ENCODE data around the gene DPP7.

GRCh38 chr9:137163365-137163715 is 48.8 kb upstream of the DPP7 start:
- no peak for TF ChIP-seq POLR2AphosphoS5 (IDR thresholded peaks at IDR 0.05; ENCODE audit: low read depth, low read length)
- TF ChIP-seq, protein P1, sequence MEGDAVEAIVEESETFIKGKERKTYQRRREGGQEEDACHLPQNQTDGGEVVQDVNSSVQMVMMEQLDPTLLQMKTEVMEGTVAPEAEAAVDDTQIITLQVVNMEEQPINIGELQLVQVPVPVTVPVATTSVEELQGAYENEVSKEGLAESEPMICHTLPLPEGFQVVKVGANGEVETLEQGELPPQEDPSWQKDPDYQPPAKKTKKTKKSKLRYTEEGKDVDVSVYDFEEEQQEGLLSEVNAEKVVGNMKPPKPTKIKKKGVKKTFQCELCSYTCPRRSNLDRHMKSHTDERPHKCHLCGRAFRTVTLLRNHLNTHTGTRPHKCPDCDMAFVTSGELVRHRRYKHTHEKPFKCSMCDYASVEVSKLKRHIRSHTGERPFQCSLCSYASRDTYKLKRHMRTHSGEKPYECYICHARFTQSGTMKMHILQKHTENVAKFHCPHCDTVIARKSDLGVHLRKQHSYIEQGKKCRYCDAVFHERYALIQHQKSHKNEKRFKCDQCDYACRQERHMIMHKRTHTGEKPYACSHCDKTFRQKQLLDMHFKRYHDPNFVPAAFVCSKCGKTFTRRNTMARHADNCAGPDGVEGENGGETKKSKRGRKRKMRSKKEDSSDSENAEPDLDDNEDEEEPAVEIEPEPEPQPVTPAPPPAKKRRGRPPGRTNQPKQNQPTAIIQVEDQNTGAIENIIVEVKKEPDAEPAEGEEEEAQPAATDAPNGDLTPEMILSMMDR (IDR thresholded peaks at IDR 0.05): no peak
- no peak for TF ChIP-seq TEAD4 (IDR thresholded peaks at IDR 0.05; ENCODE audit: borderline replicate concordance, insufficient read depth)
- no peak for TF ChIP-seq PBX3 (IDR thresholded peaks at IDR 0.05)
- TF ChIP-seq SIN3A (IDR thresholded peaks at IDR 0.05; ENCODE audit: borderline replicate concordance, low read depth, low read length): no peak
- TF ChIP-seq, protein P2, sequence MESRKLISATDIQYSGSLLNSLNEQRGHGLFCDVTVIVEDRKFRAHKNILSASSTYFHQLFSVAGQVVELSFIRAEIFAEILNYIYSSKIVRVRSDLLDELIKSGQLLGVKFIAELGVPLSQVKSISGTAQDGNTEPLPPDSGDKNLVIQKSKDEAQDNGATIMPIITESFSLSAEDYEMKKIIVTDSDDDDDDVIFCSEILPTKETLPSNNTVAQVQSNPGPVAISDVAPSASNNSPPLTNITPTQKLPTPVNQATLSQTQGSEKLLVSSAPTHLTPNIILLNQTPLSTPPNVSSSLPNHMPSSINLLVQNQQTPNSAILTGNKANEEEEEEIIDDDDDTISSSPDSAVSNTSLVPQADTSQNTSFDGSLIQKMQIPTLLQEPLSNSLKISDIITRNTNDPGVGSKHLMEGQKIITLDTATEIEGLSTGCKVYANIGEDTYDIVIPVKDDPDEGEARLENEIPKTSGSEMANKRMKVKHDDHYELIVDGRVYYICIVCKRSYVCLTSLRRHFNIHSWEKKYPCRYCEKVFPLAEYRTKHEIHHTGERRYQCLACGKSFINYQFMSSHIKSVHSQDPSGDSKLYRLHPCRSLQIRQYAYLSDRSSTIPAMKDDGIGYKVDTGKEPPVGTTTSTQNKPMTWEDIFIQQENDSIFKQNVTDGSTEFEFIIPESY (IDR thresholded peaks at IDR 0.05; ENCODE audit: borderline replicate concordance, low read depth): no peak
- no peak for TF ChIP-seq IRF3 (IDR thresholded peaks at IDR 0.05; ENCODE audit: low read depth, low read length)

Measured in SK-N-SH (cell line).